DOHH2 (cell line): Measurements from ENCODE around the gene TRIB2.

ENCODE experiments used
- H3F3A ChIP-seq: fragments of 200-600 bp; sonication (generic), shearing (Covaris generic); 2 replicates; pipeline ENCODE4 v1.6.0; 2016; ENCODE audit warnings: antibody characterized with exemption, mild to moderate bottlenecking; ENCODE audit not compliant: control insufficient read depth, insufficient read depth
- H3K27ac ChIP-seq: fragments of 200-600 bp; sonication (generic); 2 replicates; pipeline ENCODE4 v1.5.1; 2014; ENCODE audit warnings: low read depth, mild to moderate bottlenecking, low read length, moderate library complexity
- H3K27me3 ChIP-seq: fragments of 200-600 bp; sonication (generic); 2 replicates; pipeline ENCODE4 v1.6.1; 2014; ENCODE audit warnings: mild to moderate bottlenecking, low read length, mixed read lengths; ENCODE audit not compliant: control insufficient read depth
- H3K36me3 ChIP-seq: fragments of 200-600 bp; sonication (generic); 2 replicates; pipeline ENCODE4 v1.6.1; 2014; ENCODE audit warnings: mild to moderate bottlenecking, low read length, moderate library complexity, mixed read lengths; ENCODE audit not compliant: control insufficient read depth
- H3K4me1 ChIP-seq: fragments of 200-600 bp; sonication (generic); 2 replicates; pipeline ENCODE4 v1.6.1; 2014; ENCODE audit warnings: mild to moderate bottlenecking, low read length, mixed read lengths; ENCODE audit not compliant: control insufficient read depth
- H3K4me2 ChIP-seq: fragments of 200-600 bp; sonication (generic); 2 replicates; pipeline ENCODE4 v1.6.0; 2014; ENCODE audit warnings: mild to moderate bottlenecking, low read length, moderate library complexity
- H3K4me3 ChIP-seq: fragments of 200-600 bp; sonication (generic); 2 replicates; pipeline ENCODE4 v1.5.1; 2014; ENCODE audit warnings: mild to moderate bottlenecking, low read length, mixed read lengths
- H3K79me2 ChIP-seq: fragments of 200-600 bp; sonication (generic); 2 replicates; pipeline ENCODE4 v1.6.1; 2014; ENCODE audit warnings: mild to moderate bottlenecking, low read length, mixed read lengths; ENCODE audit not compliant: control insufficient read depth
- H3K9me2 ChIP-seq: fragments of 200-600 bp; sonication (generic); replicated peaks from 2 replicates; pipeline ENCODE4 v1.6.1; 2014; ENCODE audit warnings: mild to moderate bottlenecking, low read length, mixed read lengths; ENCODE audit not compliant: control insufficient read depth
- H3K9me3 ChIP-seq: fragments of 200-600 bp; sonication (generic); 2 replicates; pipeline ENCODE4 v1.6.1; 2014; ENCODE audit warnings: antibody characterized with exemption, low read length, mixed read lengths; ENCODE audit not compliant: control insufficient read depth, insufficient read depth
- H4K20me1 ChIP-seq: fragments of 200-600 bp; sonication (generic); 2 replicates; pipeline ENCODE4 v1.6.0; 2014; ENCODE audit warnings: low read depth, mild to moderate bottlenecking, antibody characterized with exemption, low read length, moderate library complexity; ENCODE audit not compliant: control insufficient read depth, insufficient read depth
- CTCF ChIP-seq: fragments of 200-600 bp; sonication (generic); IDR thresholded peaks from one replicate; pipeline ENCODE4 v1.5.1; 2014; ENCODE audit warnings: antibody characterized with exemption, mild to moderate bottlenecking, low read depth, low read length; ENCODE audit not compliant: poor library complexity, severe bottlenecking
- EZH2phosphoT487 ChIP-seq: fragments of 200-600 bp; sonication (generic); IDR thresholded peaks from 2 replicates; pipeline ENCODE4 v1.6.1; 2017; ENCODE audit warnings: borderline replicate concordance, mild to moderate bottlenecking, antibody characterized with exemption, low read length, moderate library complexity, mixed read lengths

TRIB2 gene

DNA sequence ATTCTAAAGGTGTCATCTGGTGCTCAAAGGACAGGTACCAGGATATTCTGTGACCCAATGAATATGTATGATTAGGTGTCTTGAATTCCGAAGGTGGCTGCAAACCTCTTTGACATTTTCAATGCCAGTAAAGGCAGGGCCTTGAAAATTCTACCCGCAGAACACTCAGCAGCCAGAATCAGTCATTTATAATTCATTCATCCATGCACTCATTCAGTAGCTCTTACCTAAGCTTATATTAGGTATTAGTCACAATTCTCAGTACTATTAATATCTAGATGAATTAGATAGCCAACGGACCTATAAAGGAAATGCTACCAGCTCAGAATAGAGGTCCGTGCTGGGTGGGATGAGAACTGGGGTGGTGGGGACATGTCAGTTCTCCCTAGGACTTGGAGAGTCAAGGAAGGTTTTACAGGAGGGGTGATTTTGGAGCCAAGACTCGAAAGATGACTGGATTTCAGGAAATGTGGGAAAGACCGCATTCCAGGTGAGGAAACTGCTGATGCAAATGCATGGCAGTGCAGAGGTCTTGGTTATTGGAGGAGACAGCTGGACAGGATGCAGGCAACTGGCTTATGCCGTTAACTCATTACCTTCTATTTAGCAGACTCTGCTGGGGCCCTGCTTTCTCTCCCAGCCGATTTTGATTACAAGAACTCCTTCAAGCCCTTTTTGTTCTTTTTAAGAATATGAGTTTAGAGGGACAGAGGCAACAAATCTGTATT lies 7.2 kb downstream of the TRIB2 start:
- H3K4me2 ChIP-seq, result no peak overlapping the region
- H3K9me2 ChIP-seq, result no peaks in the 10 kb centered on the region
- no peak for TF ChIP-seq EZH2phosphoT487
- no peak for TF ChIP-seq CTCF
- H3K27ac ChIP-seq, result no peak overlapping the region
- no peak overlapping the region for H3K4me3 ChIP-seq
- H3K4me1 ChIP-seq, result peaks cover 98% of the 10 kb centered on the region
- H3K27me3 ChIP-seq, result no peaks in the 10 kb centered on the region
- peaks cover 55% of the 10 kb centered on the region for H4K20me1 ChIP-seq
- H3K9me3 ChIP-seq, result no peaks in the 10 kb centered on the region
- peaks cover 94% of the 10 kb centered on the region for H3K36me3 ChIP-seq
- peaks cover 95% of the 10 kb centered on the region for H3K79me2 ChIP-seq
- H3F3A ChIP-seq, result peaks cover 21% of the 10 kb centered on the region

DNA sequence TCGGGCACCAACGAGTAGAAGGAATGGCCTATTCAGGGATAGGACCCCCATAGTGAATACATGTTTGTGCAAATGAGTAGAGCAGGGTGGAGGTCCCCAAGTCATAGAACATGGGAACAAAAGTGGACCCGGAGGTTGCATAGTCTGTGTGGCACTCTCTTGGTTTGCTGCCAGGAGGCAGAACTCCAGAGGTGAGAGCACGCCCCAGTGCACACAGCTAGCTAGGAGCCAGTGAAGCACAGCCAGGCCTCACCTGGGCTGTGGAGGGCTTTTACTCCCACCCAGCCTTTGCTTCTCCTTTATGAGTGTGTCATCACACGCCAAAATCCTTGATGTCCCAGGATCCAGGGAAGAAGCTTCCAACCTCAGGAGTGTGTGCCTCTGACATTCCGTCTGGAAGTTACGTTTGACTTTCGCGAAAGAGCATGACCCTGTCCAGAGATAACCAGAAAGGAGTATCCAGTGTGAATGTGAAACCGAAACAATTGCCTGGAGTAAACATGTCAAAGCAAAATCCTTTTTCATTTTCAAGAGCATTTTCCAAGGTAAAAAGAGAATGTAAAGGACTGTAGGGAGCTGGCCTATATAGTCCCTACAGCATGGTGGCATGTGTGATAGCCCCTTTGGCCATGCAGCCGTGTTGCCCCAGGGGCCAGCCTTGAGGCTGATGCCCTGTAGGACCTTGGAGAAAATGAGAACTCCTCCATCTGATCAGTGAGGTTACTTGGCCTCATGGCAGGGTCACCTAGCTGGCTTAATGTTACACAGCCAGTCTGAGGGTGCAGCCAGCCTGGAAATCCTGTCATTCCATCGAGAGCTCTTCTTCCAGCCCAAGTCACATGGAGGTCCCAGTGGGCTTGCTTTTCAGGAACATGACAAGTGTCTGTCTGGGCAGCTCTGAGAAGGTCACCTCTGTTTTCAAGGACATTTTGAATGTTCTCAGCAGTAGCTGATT lies 8.8 kb downstream of the TRIB2 start:
- Histone ChIP-seq H3K4me3 (no peak overlapping the region), H3F3A (peaks cover 11% of the 10 kb centered on the region), H3K36me3 (peaks cover 94% of the 10 kb centered on the region), H3K9me3 (no peaks in the 10 kb centered on the region), H3K27me3 (no peaks in the 10 kb centered on the region), H3K9me2 (no peaks in the 10 kb centered on the region), H3K27ac (no peak overlapping the region), H4K20me1 (peaks cover 46% of the 10 kb centered on the region), H3K4me1 (peaks cover 87% of the 10 kb centered on the region), H3K79me2 (peaks cover 95% of the 10 kb centered on the region), H3K4me2 (peak overlapping the region; percentile 29)
- no peak for TF ChIP-seq CTCF
- no peak for TF ChIP-seq EZH2phosphoT487

- H3K79me2 ChIP-seq, result peaks cover 95% of the 10 kb centered on the region
- peaks cover 11% of the 10 kb centered on the region for H3F3A ChIP-seq
- no peaks in the 10 kb centered on the region for H3K27me3 ChIP-seq
- no peaks in the 10 kb centered on the region for H3K9me2 ChIP-seq
- H3K4me3 ChIP-seq, result no peak overlapping the region
- peaks cover 95% of the 10 kb centered on the region for H3K36me3 ChIP-seq
- no peak overlapping the region for H3K4me2 ChIP-seq
- TF ChIP-seq EZH2phosphoT487, result no peak
- peaks cover 87% of the 10 kb centered on the region for H3K4me1 ChIP-seq
- no peak overlapping the region for H3K27ac ChIP-seq
- peaks cover 44% of the 10 kb centered on the region for H4K20me1 ChIP-seq
- H3K9me3 ChIP-seq, result no peaks in the 10 kb centered on the region
These were observed 9.5 kb downstream of the TRIB2 start for GRCh38 chr2:12726271-12726670.
